ENCODE measurements around the gene LMNB1.

Gene LMNB1

DNA sequence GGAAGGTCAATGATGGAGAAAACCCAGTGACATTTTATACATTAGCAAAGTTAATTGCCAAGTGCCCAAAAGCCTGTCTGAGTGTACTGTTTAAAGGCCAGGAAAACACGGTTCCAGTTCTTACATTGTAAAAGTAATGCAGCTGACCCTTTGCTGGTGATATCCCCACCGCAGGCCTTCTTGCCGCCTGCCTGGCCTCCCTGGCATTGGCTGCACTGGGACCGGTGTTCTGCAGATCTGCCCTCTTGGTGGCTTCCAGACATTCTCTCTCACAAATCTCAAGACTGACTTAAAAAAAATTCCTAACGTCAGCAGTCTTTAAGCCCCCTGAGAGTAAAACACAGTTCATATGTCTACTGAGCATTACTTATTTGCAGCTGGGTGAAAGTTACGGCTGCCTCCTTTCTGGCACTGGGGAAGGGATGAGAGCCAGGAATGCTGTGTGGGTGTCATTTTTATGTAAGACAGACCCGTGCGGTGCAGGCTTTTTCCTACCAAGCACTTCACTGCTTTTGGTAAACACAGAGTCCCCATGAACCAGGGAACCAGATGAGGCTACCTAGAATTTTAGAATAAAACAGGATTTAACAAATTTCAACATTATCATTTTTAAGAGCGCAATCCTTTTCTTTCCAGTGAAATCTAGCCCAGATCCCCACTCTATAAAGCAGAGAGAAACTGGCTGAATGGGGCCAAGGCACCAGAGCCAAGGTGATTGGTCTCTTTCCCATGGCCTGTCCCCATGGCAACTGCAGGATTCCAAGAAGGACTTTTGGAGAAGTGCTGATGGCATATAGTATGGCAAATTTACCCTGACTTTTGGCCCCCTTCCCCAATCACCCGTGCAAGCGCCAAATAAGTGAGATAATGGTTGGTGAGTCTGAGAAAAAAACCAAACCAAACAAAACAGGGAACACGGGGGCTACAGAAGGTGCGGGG is 80.8 kb downstream of the LMNB1 start:
- DNase-seq: no peak

DNA sequence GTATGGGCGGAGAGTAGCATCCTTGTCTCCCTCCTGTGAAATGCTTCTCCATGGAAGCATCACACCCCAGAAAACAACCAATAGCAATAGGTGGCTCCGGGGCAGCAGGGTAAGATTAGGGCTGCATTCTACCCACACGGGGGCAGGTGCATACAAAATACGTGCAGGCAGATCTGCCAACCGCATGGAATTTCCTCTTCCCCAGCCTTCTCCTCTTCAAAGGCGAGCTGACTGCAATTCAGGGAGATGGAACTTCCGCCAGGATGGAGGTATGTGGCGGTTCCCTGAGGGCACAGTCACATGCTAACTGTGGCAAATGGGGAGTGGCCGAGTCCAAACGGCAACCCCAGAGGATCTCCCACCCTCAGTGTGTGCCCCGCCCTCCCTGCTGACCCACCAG is 81.5 kb downstream of the LMNB1 start:
- DNase-seq: no peak

DNA sequence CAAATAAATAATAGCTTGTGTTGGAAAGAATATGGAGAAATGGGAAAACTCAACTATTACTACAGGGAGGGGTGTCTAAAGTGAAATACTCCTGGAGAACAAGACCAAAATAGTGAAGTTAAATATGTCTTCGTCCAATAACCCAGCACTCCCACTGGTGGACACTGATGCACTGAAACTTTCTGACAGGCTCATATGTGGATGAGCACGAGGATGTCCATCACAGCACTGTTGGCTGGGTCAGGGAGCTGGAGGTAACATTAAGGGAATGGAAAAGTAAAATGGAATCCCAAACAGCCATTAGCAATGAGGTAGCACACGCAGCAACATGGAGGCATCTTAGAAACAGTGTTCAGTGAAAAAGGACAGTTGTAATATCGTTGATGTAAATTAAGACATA is 86.5 kb downstream of the LMNB1 start:
- no peak for DNase-seq

DNA sequence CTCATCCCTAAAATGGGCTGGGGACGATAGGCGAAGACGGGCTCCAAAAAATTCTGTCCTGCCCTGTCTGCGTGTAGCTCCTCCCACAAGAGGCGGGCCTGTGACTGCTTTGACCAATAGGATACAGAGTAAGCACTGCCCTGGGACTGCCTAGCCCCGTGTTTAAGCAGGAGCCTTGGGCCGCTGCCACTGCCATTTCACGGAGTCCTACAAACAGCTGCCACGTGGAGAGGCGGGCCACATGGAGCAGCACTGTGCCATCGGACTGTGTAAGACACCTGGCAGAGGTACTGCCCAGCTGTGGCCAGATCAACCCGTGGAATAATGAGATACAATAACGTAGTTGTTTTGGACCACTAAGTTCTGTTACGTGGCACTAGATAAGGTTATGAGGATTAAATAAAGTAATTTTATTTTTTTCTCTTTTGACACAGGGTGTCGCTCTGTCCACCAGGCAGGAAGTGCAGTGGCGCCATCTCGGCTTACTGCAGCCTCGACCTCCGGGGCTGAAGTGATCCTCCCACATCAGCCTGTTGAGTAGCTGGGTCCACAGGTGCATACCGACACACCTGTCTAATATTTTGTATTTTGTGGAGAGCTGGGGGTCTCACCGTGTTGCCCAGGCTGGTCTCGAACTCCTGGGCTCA is 87.2 kb downstream of the LMNB1 start:
- no peak for DNase-seq

DNA sequence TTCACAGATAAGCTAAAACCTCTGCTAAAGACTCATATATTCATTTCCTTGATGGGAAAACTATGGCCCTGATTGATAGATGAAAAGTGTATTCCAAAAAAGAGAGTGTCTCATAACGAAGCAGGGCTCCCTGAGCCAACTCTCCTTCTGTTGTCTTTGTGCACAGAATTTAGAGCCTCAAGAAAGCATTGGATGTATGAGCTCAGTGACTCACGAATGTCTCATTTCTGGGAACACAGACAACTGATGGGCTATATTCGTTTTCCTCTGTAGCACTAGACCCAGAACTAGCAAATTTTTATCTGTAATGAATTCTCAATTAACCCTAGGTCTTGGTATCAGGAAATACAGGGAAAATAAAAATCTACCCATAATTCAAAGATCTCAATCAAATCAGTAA is 88.4 kb downstream of the LMNB1 start:
- no peak for DNase-seq

DNA sequence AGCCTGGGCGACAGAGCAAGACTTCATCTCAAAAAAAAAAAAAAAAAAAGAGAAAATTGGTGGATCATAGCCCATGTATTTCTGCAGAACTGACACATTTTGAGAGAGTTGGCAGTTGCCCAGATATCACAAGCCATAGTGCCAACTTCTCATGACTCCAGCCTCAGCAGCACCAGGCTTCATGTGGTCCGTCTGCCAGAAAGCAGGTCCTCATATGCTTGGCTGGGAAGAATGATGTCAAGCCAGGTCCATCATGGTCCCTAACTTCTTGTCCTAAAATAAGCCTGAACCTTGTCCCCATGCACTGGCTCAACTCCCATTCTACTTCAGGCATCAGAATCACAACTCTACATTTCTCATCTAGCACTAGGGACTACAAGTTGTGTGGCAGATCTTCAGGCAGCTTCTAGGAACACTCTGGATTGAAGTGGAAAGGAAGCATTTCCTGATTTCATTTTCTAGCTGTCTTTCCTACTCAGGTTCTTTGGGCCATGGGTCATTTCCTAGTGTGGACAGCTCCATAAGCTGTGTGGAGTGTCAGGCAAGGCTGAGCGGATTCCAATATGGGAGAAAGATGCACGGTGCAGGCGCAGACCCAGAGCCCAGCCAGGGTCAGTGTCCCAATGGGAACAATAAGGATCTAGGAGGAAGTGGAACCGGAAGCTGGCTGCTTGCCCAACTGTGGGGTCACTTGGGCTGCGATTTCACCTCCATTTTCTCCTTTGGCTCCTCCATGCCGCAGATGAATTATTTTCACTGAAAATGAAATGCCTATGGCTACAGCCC is 90.1 kb downstream of the LMNB1 start:
- no peak for DNase-seq

DNA sequence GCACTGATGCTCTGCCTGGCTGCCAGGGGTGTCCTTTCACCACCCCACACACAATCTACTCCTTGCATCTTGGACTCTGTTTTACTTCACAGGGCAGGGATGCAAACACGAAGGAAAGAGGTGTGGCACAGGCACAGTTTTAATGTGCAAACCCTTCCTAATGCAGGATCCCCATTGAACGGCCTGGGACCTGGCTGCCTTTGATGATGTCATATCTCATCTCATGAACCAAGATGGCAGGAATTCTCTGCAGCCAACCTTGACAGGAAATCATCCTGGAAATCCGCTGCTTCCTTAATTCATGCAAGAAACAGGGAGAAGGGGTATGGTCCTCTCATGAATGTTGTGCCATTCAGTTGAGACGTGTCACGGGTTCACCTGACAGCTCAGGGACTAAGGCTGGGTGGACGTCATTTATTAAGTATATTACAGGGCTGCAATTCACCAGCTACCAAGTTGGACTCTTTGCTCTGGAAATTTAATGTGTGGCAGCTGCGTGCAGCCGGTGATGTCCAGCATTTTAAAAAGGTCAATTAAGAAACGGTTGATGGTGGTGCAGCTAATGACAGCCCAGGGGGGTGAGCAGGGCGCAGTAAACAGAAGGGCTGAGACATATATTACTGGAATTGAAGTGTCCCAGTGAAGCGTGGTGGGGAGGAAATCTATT is 91.5 kb downstream of the LMNB1 start:
- no peak for DNase-seq

DNA sequence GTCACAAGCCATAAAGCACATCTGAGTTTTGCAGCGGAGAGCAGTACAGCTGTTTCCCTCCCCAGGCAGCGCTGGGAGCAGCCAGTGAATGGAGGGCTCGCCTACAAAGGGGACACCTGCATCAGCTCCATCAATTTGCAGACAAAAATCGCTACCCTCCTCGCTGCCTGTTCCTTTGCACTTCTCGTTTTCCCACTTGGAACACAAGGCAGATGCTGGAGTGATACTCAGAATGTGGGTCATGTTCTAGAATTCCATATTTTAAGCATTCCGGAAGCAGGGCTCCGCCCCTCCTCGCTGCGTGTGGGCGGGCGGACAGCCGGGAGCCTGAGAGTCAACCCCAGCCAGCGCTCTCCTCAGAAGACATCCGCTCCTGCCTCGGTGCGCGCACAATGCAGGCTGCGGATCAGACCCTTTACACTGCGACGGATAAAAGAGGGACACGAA is 92.1 kb downstream of the LMNB1 start:
- DNase-seq: peak in 1 of 2 donors; percentile 9

DNA sequence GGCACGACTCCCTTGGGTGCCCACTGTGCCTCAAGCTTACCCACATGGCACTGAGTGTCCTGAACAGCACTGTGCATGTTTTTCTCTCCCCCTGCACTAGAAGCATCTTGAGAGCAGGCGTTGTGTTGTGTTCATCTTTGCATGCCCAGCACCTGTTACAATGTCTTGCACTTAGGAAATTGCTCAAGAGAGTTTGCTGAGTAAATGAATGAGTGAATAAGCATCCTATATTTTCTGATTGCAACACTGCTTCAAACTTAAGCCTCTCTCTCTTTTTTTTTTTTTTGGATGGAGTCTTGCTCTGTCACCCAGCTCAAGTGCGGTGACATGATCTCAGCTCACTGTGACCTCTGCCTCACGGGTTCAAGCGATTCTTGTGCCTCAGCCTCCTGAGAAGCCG is 94.5 kb downstream of the LMNB1 start:
- no peak for DNase-seq

DNA sequence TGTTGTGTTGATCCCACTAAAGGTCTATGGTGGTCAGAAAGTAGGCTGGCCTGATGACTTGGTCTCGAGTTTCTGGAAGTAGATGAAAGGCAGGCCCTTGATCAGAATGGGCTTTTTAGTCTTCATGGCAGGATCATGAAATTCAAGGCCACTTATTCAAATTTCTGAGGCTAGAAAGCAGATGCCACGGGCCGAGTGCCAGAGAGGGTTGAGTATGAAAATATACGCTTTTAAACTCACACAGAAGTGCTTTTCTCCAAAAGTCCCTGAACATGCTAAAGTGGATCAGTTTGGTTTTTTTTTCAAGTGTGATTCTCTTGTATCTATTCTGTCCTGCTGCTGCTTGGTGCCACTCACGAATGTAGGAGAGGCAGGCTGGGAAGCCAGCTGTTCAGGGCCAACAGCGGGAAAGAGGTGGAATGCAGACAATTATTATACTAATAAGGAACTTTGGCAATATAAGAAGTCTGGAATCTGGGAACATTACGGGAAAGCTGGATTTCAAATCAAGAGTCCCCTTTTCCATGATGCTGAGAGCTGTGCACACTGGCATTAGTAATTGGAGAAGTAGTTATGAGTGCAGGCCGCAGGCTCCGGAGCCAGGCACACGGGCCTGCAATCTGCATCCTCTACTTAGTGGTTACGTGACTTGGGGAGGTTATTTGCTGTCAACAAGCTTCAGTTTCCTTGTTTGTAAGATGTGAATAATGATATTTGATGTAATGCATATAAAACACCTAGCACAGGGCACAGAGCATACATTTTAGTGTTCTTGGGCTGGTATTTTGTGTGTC is 95.8 kb downstream of the LMNB1 start:
- no peak for DNase-seq

DNA sequence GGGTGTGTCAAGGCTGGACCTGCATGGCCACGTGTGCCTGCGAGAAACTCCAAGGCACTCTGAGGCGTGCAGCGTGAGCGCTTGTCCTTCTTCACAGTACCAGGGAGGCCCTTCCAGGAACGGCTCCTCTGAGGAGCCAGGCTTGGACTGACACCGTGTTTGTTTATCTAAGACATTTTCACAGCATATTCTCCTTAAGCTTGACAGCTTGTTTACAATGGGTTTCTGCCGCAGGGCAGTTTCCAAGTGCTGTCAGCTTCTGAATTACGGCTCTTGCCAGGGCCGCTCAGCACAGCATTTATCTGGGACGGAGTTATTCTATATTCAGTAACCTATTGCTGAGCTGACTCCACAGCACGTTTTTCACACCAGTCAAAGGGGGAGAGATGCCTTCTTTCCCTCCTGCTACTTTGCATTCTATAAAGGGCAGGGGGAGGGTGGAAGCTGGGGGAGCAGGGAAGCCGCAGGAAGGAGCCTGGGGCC is 98.4 kb downstream of the LMNB1 start:
- DNase-seq: no peak

DNA sequence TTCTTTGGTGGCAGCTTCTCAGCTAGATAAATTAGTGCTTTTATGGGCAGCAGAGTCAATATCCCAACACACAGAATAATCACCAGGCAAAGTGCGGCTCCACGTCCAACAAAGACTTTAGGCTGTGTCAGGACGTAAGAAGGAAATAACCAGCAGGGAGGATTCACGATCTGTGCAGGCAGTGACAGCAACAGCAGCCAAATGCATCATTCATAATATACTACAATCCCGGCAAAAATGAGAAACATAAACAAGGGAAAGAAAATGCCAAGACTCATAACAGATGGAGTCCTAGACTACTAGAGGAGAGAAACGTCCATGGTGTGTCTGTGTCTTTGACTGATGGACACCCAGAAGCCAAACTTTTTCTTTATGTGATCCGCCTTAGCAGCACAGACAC is 100.7 kb downstream of the LMNB1 start:
- DNase-seq: no peak

DNA sequence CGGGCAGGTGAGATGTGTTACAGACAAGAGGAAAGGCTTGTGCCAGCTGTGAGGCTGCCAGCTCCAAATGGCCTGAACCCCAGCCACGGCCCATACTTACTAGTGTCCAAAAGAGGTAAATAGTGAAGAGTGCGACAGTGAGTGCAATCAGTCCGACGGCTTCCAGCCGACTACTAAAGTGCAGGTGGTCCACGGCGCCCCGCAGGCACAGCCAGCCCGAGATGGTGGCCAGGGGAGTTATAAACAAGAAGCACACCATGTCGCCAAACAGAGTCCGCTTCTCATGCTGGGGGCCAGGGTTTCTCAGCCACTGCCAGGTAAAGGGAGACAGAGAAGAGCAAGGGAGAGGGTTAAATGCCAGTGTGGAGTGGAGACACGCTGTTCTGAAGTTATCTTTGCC is 101.1 kb downstream of the LMNB1 start:
- no peak for DNase-seq

DNA sequence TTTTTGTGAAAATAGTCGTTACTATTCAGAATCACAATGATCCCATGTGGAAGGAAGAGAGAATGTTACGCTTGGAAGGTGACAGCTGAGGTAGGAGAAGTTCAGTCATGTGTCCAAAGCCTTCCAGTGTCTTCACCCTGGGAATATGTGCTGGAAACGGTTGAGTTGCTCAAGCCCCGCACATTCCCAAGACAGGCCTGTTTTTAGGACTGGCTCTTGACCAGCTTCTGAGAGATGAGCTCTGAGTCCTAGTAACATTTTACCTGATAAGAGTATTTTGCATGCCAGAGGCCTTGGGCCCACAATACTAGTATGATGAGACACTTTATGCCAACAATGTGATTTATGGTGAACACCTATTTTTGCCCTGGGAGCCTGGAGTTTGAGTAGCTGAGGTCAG is 101.7 kb downstream of the LMNB1 start:
- DNase-seq: no peak

DNA sequence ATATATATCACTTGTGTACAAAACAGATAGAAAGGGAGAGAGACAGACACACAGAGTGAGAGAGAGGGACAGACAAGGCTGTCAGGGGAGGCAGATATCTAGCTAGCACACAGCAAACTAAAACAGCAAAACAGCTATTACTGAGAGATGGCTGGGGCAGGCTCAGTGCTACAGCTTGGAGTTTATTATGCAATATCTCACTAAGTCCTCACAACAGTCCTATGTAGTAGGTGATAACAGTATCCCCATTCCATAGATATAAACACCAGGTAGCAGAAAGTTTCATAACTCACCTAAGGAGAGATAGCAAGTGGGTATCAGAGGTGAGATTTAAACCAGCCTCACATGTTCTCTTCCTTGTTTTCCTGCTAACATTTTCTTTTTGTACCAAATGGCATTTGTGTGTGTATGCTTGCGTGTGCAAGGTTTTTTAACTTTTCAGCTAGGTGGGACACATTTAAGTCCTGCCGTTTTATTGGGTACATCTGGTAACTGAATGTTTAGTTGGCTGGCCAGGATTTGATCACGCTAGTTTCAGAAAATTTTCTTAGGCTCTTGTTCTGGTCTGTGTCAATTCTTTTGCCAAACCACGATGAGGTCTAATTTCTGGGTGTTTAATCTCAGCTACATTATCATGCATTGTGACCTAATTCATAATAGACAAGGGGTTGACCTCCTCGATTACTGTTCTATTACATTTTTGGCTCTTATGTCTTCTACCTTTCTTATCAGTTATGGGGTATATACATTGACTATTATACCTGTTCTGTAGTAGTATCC is 105.1 kb downstream of the LMNB1 start:
- DNase-seq: no peak

DNA sequence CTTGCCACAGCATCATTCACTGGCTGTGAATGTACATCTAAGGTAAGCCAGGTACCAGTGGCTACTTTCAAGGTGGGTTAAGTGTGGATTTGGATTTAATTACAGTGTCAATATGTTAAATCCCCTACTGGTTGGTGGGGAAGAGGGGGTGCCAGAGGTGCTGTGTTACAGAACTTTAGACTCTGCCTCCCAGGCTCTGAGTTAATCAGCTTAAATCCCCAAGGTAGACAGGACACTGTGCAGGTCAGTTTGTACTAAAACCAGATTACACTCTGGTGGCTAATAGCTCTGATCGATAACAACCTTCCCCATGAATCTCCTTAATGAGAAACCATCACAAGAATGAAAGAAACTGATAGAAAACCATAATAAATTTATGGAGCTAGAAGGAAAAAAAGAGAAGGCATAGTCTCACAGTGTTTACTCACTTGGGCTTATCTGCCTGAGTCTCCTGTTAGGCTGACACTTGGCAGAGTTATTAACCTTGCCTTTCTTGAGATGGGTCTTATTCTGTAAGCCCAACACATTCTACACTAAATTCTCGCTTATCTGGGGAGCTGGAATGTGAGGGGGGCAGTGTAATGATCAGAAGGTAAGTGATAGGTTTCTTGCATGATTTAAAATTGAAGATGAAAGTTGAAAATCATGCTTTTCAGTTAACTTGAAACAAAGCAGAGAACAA is 106.8 kb downstream of the LMNB1 start:
- DNase-seq: no peak

DNA sequence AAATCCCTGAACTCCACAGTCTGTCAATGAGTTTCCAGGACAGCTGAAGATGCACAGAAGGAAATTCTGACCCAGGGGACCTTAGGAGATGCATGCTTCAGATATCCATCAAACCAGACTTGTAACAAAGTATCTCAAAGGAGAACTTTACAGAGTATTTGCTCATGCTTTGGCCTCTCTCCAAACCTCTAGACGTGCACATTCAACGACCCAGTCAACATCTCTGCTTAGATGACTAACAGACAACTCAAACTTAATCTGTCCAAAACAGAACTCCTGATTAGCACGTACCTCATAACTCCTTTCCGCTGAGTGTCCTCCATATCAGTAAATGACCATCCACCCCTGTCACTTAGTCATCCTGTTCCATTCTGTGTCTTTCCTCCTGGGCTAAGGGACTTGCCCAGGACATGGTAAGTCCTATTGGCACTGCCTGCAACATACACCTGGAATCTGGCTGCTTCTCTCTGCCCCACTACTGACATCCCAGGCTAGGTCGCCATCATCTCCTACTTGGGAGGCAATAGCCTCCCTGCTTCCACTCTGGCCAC is 107.4 kb downstream of the LMNB1 start:
- no peak for DNase-seq

Data from CD4-positive, alpha-beta T cell treated with Interleukin-4 for 1 hour (primary cell).